Memory B cell (primary cell): Measurements from ENCODE around the gene CST6.

Source experiments
- ATAC-seq: fragments of 150-1000 bp; cut with Tn5 transposase; 2 replicates; pipeline ENCODE4 v1.10.0; 2021; ENCODE audit warnings: low read depth, mild to moderate bottlenecking, moderate library complexity
- DNase-seq, 2 donors: peaks; one replicate each; pipeline ENCODE4 v3.0.0; 2022; ENCODE audit warnings: low spot score in 2 of 2
- H3K27ac Mint-ChIP-seq: one replicate; pipeline ENCODE4 v1.8.0; 2022; ENCODE audit warnings: mild to moderate bottlenecking, moderate library complexity, mixed read lengths
- H3K27me3 Mint-ChIP-seq: one replicate; pipeline ENCODE4 v1.8.0; 2022; ENCODE audit warnings: mixed read lengths
- H3K36me3 Mint-ChIP-seq: one replicate; pipeline ENCODE4 v1.8.0; 2022; ENCODE audit warnings: mild to moderate bottlenecking, mixed read lengths
- H3K4me1 Mint-ChIP-seq: one replicate; pipeline ENCODE4 v1.8.0; 2022; ENCODE audit warnings: mixed read lengths
- H3K4me3 Mint-ChIP-seq: one replicate; pipeline ENCODE4 v1.8.0; 2022; ENCODE audit warnings: mild to moderate bottlenecking, moderate library complexity, mixed read lengths
- H3K9me3 Mint-ChIP-seq: one replicate; pipeline ENCODE4 v1.8.0; 2022; ENCODE audit warnings: mixed read lengths

CST6 gene

DNA sequence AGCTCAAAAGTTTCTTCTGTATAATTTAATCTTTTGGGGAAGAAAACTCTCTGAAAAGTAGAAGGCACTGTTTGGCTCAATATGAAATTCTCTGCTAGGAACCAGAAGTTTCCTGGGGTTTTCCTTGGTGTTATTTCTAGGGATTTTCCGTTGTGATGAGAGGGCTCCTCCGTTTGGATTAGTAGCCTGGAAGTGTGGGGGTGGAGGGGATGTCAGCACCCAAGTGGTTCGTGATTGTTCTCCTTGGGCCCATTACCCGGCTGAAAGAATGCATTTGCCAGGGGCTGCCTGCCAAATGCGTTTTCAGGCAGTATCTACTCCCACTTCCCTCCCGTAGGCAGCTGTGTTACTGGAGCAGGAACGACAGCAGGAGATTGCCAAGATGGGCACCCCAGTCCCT is 44.7 kb downstream of the CST6 start:
- H3K4me3 Mint-ChIP-seq: no peak overlapping the region
- no peak for ATAC-seq
- no peaks in the 10 kb centered on the region for H3K9me3 Mint-ChIP-seq
- no peak overlapping the region for H3K27ac Mint-ChIP-seq
- peaks cover 18% of the 10 kb centered on the region for H3K4me1 Mint-ChIP-seq
- H3K27me3 Mint-ChIP-seq: no peaks in the 10 kb centered on the region
- DNase-seq: no peak
- H3K36me3 Mint-ChIP-seq: peaks cover 39% of the 10 kb centered on the region

DNA sequence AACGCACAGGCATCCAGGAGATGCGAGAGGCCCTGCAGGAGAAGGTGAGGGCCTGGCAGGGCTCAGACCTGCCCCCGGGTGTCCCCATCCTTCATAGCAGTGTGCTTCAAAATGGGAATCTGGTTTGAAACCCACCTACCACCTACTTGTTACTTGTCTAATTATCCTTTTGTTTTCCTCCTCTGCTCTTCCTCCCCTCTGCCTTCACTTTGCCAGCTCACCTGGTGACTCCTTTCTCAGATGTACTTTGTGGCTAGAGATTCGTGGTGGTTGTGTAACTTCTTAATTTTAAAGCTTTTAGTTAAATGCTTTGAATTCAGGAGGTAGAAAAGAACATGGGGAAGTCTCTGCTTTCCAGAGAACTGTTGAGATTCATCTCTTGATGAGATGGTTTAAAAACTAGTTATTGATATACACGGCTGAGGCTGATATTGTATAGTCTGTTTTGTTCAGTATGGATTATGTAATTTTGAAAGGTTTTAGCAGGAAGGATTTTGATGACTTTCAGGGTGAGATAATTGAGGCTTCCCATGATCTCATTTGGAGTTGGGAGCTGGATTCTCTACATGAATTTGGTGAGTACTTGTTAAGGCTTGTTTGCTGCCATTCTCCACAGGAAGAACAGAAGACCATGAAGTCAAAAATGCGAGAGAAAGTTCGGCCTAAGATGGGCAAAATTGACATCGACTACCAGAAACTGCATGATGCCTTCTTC is 48.3 kb downstream of the CST6 start:
- H3K9me3 Mint-ChIP-seq: no peaks in the 10 kb centered on the region
- H3K27me3 Mint-ChIP-seq: no peaks in the 10 kb centered on the region
- peaks cover 12% of the 10 kb centered on the region for H3K4me1 Mint-ChIP-seq
- ATAC-seq (no peak), DNase-seq (no peak)
- H3K36me3 Mint-ChIP-seq: peaks cover 51% of the 10 kb centered on the region
- no peak overlapping the region for H3K4me3 Mint-ChIP-seq
- H3K27ac Mint-ChIP-seq: peak overlapping the region; percentile 29

DNA sequence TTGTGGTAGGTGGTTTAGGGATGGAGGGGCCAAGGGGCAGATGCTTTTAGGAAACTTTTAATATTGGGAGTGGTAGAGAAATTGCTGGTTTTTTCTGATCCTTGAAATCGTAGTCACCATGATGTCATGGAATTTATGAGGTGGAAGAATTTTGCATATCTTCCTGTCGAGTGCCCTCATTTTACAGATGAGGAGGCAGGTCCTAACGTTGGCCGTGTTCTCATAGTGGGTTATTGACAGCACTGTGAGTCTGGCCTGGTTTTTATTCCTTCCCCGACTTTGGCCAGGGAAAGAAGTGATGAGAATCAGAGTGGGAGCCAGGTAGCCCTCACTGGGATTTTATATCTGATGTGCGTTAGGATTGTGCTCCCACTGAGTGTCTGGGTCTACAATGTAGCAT is 49.5 kb downstream of the CST6 start:
- Mint-ChIP-seq H3K27ac (peak overlapping the region; percentile 58), H3K36me3 (peaks cover 53% of the 10 kb centered on the region), H3K4me3 (no peak overlapping the region), H3K4me1 (peaks cover 12% of the 10 kb centered on the region), H3K9me3 (no peaks in the 10 kb centered on the region), H3K27me3 (no peaks in the 10 kb centered on the region)
- ATAC-seq: no peak
- no peak for DNase-seq

DNA sequence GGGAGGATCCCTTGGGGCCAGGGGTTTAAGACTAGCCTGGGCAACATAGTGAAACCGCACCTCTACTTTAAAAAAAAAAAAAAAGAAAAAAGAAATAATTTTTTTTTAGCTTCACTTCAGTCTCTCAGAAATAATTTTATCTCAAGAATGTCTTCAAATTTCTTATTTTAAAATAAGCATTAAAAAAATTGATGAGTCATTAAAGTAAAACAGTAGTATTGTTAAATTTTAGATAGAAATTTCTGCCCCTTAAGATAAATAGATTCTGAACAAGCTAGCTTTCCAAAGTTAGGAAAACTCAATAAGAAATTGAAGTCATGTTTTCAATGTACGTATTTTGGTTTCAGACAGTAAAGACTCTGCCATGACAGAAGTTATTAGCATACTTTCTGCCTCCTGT is 50.6 kb downstream of the CST6 start:
- no peak overlapping the region for H3K27ac Mint-ChIP-seq
- H3K9me3 Mint-ChIP-seq: no peaks in the 10 kb centered on the region
- ATAC-seq (no peak), DNase-seq (no peak)
- peaks cover 59% of the 10 kb centered on the region for H3K36me3 Mint-ChIP-seq
- no peaks in the 10 kb centered on the region for H3K27me3 Mint-ChIP-seq
- peaks cover 20% of the 10 kb centered on the region for H3K4me1 Mint-ChIP-seq
- H3K4me3 Mint-ChIP-seq: no peak overlapping the region
